Activated T-helper 2 cell treated with anti-CD3 and anti-CD28 coated beads, Interferon-gamma antibody, Interleukin-2, Interleukin-4, amounts not matched to agents 10 μg/mL and 5 μg/mL and 100 μg/mL, durations not matched to agents 14 hours and 24 hours and 36 hours (primary cell): Measurements from ENCODE around the gene GBE1. TPM values are rescaled to one million over a fixed set of nuclear protein-coding genes. Genes with fewer than 3 reads are reported as not detected.

Source experiments
- DNase-seq: peaks from one replicate; pipeline ENCODE4 v3.0.0; 2021; ENCODE audit warnings: low spot score
- H3K27ac Mint-ChIP-seq: one replicate; pipeline ENCODE4 v1.8.0; 2021; ENCODE audit warnings: mixed read lengths
- H3K27me3 Mint-ChIP-seq: one replicate; pipeline ENCODE4 v1.8.0; 2021; ENCODE audit warnings: low read depth, mixed read lengths
- H3K36me3 Mint-ChIP-seq: one replicate; pipeline ENCODE4 v1.8.0; 2021; ENCODE audit warnings: low read depth, mixed read lengths
- H3K4me1 Mint-ChIP-seq: one replicate; pipeline ENCODE4 v1.8.0; 2021; ENCODE audit warnings: low read depth, mixed read lengths
- H3K4me3 Mint-ChIP-seq: one replicate; pipeline ENCODE4 v1.8.0; 2021; ENCODE audit warnings: low read depth, mild to moderate bottlenecking, moderate library complexity, mixed read lengths
- H3K9me3 Mint-ChIP-seq: one replicate; pipeline ENCODE4 v1.8.0; 2021; ENCODE audit warnings: mixed read lengths
- intact Hi-C: fragments of 100-400 bp; cut with micrococcal nuclease; formaldehyde crosslinking; loops from one replicate; pipeline ENCODE4 v1.15.1; 2023
- total RNA-seq: library from RNA; stranded (reverse); gene quantifications from 2 replicates; pipeline ENCODE4 v1.2.3, GENCODE V29; 2022

Gene GBE1
- total RNA-seq, 1 donor from 2014 or later, result 55.1 TPM

- intact Hi-C loops, result no loop called here
- no peak overlapping the region for H3K27ac Mint-ChIP-seq
- H3K27me3 Mint-ChIP-seq, result no peaks in the 10 kb centered on the region
- no peak for DNase-seq
- H3K4me1 Mint-ChIP-seq, result no peaks in the 10 kb centered on the region
- H3K9me3 Mint-ChIP-seq, result no peaks in the 10 kb centered on the region
- H3K36me3 Mint-ChIP-seq, result no peaks in the 10 kb centered on the region
- H3K4me3 Mint-ChIP-seq, result no peak overlapping the region
Measured at GRCh38 chr3:81462921-81463320, 298.5 kb downstream of the GBE1 start.

- intact Hi-C loops, result no loop called here
- no peaks in the 10 kb centered on the region for H3K27me3 Mint-ChIP-seq
- H3K27ac Mint-ChIP-seq, result no peak overlapping the region
- no peaks in the 10 kb centered on the region for H3K4me1 Mint-ChIP-seq
- no peaks in the 10 kb centered on the region for H3K36me3 Mint-ChIP-seq
- no peaks in the 10 kb centered on the region for H3K9me3 Mint-ChIP-seq
- no peak overlapping the region for H3K4me3 Mint-ChIP-seq
- no peak for DNase-seq
Measured at GRCh38 chr3:81459733-81460132, 301.7 kb downstream of the GBE1 start.

GRCh38 chr3:81452418-81452817 lies 309.0 kb downstream of the GBE1 start:
- intact Hi-C loops, result no loop called here
- Mint-ChIP-seq H3K4me1 (no peaks in the 10 kb centered on the region), H3K27ac (no peak overlapping the region), H3K4me3 (no peak overlapping the region), H3K9me3 (no peaks in the 10 kb centered on the region), H3K36me3 (no peaks in the 10 kb centered on the region), H3K27me3 (no peaks in the 10 kb centered on the region)
- no peak for DNase-seq

- intact Hi-C loops, result no loop called here
- no peaks in the 10 kb centered on the region for H3K4me1 Mint-ChIP-seq
- no peak overlapping the region for H3K27ac Mint-ChIP-seq
- H3K4me3 Mint-ChIP-seq, result no peak overlapping the region
- no peaks in the 10 kb centered on the region for H3K27me3 Mint-ChIP-seq
- DNase-seq, result no peak
- H3K36me3 Mint-ChIP-seq, result no peaks in the 10 kb centered on the region
- no peaks in the 10 kb centered on the region for H3K9me3 Mint-ChIP-seq
Measured at GRCh38 chr3:81451611-81452010, 309.8 kb downstream of the GBE1 start.

- H3K4me3 Mint-ChIP-seq, result no peak overlapping the region
- H3K9me3 Mint-ChIP-seq, result no peaks in the 10 kb centered on the region
- intact Hi-C loops, result no loop called here
- H3K36me3 Mint-ChIP-seq, result no peaks in the 10 kb centered on the region
- DNase-seq, result no peak
- no peaks in the 10 kb centered on the region for H3K4me1 Mint-ChIP-seq
- H3K27ac Mint-ChIP-seq, result no peak overlapping the region
- no peaks in the 10 kb centered on the region for H3K27me3 Mint-ChIP-seq
Measured at GRCh38 chr3:81451140-81451539, 310.3 kb downstream of the GBE1 start.

GRCh38 chr3:81446806-81447205 lies 314.6 kb downstream of the GBE1 start:
- DNase-seq, result no peak
- no peaks in the 10 kb centered on the region for H3K36me3 Mint-ChIP-seq
- intact Hi-C loops, result no loop called here
- H3K9me3 Mint-ChIP-seq, result no peaks in the 10 kb centered on the region
- no peaks in the 10 kb centered on the region for H3K27me3 Mint-ChIP-seq
- no peaks in the 10 kb centered on the region for H3K4me1 Mint-ChIP-seq
- H3K27ac Mint-ChIP-seq, result no peak overlapping the region
- no peak overlapping the region for H3K4me3 Mint-ChIP-seq

GRCh38 chr3:81445712-81446111 lies 315.7 kb downstream of the GBE1 start:
- Mint-ChIP-seq H3K4me1 (no peaks in the 10 kb centered on the region), H3K36me3 (no peaks in the 10 kb centered on the region), H3K27me3 (no peaks in the 10 kb centered on the region), H3K9me3 (no peaks in the 10 kb centered on the region), H3K4me3 (no peak overlapping the region), H3K27ac (no peak overlapping the region)
- intact Hi-C loops, result no loop called here
- no peak for DNase-seq

GRCh38 chr3:81444817-81445460 lies 316.5 kb downstream of the GBE1 start:
- Mint-ChIP-seq H3K36me3 (no peaks in the 10 kb centered on the region), H3K4me3 (no peak overlapping the region), H3K4me1 (no peaks in the 10 kb centered on the region), H3K27ac (no peak overlapping the region), H3K27me3 (no peaks in the 10 kb centered on the region), H3K9me3 (no peaks in the 10 kb centered on the region)
- intact Hi-C loops, result no loop called here
- no peak for DNase-seq

- H3K4me1 Mint-ChIP-seq, result no peaks in the 10 kb centered on the region
- H3K4me3 Mint-ChIP-seq, result no peak overlapping the region
- H3K27me3 Mint-ChIP-seq, result no peaks in the 10 kb centered on the region
- H3K9me3 Mint-ChIP-seq, result no peaks in the 10 kb centered on the region
- no peaks in the 10 kb centered on the region for H3K36me3 Mint-ChIP-seq
- intact Hi-C loops, result no loop called here
- no peak overlapping the region for H3K27ac Mint-ChIP-seq
- no peak for DNase-seq
Measured at GRCh38 chr3:81443958-81444357, 317.5 kb downstream of the GBE1 start.

GRCh38 chr3:81443457-81443782 lies 318.0 kb downstream of the GBE1 start:
- H3K27ac Mint-ChIP-seq, result no peak overlapping the region
- no peak for DNase-seq
- H3K4me3 Mint-ChIP-seq, result no peak overlapping the region
- H3K4me1 Mint-ChIP-seq, result no peaks in the 10 kb centered on the region
- H3K27me3 Mint-ChIP-seq, result no peaks in the 10 kb centered on the region
- no peaks in the 10 kb centered on the region for H3K9me3 Mint-ChIP-seq
- H3K36me3 Mint-ChIP-seq, result no peaks in the 10 kb centered on the region
- intact Hi-C loops, result no loop called here

GRCh38 chr3:81442758-81443456 lies 318.5 kb downstream of the GBE1 start:
- Mint-ChIP-seq H3K36me3 (no peaks in the 10 kb centered on the region), H3K4me3 (no peak overlapping the region), H3K4me1 (no peaks in the 10 kb centered on the region)

GRCh38 chr3:81440661-81441060 lies 320.8 kb downstream of the GBE1 start:
- H3K4me3 Mint-ChIP-seq, result no peak overlapping the region
- H3K27ac Mint-ChIP-seq, result no peak overlapping the region
- H3K9me3 Mint-ChIP-seq, result no peaks in the 10 kb centered on the region
- H3K36me3 Mint-ChIP-seq, result no peaks in the 10 kb centered on the region
- no peak for DNase-seq
- H3K27me3 Mint-ChIP-seq, result no peaks in the 10 kb centered on the region
- intact Hi-C loops, result no loop called here
- H3K4me1 Mint-ChIP-seq, result no peaks in the 10 kb centered on the region

More at GRCh38 chr3:81442758-81443456, 318.5 kb downstream of the GBE1 start:
- DNase-seq, result no peak
- no peak overlapping the region for H3K27ac Mint-ChIP-seq
- H3K27me3 Mint-ChIP-seq, result no peaks in the 10 kb centered on the region
- intact Hi-C loops, result no loop called here
- no peaks in the 10 kb centered on the region for H3K9me3 Mint-ChIP-seq
